Measurements from ENCODE around the gene HYCC1. TPM values are rescaled to one million over a fixed set of nuclear protein-coding genes. Genes with fewer than 3 reads are reported as not detected.

Gene HYCC1
- total RNA-seq, 1 experiment from 2014 or later = 125 TPM

DNA sequence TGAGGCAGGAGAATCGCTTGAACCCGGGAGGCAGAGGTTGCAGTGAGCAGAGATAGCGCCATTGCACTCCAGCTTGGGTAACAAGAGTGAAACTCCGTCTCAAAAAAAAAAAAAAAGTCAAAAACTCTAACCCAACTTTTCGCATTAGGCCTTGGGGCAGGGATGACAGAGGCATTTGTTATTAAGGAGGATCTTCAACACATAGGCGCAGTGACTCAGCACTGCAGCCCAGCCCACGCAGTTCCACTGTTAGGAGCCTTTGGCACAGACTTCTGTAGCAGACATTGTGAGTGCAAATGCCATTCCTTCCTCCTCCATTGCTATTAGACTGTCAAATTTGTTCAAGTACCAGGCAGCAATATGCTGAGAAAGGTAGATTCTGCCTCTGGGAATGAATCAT lies 48.5 kb upstream of the HYCC1 start:
- ATAC-seq (no peak), DNase-seq (ENCODE audit: low spot score) (no peak)
- H3K4me3 Mint-ChIP-seq = no peak overlapping the region
- no peaks in the 10 kb centered on the region for H3K27me3 Mint-ChIP-seq (ENCODE audit: low read depth)
- ChIA-PET POLR2A (no interaction called here), CTCF (no interaction called here)
- H3K9me3 Mint-ChIP-seq = peaks cover 4% of the 10 kb centered on the region
- H3K27ac Mint-ChIP-seq = no peak overlapping the region
- H3K4me1 Mint-ChIP-seq = peaks cover 9% of the 10 kb centered on the region
- TF ChIP-seq ATF6 (CRISPR knock-in tag; IDR thresholded peaks at IDR 0.05) (no peak), MAX (CRISPR knock-in tag; IDR thresholded peaks at IDR 0.05) (no peak), E2F4 (CRISPR knock-in tag; IDR thresholded peaks at IDR 0.05; ENCODE audit: borderline replicate concordance, low read depth) (no peak), RELA (CRISPR knock-in tag; IDR thresholded peaks at IDR 0.05; ENCODE audit: borderline replicate concordance) (no peak), NR3C1 (CRISPR knock-in tag; conservative IDR thresholded peaks at IDR 0.05; ENCODE audit: low read depth) (no peak), NR1H2 (CRISPR knock-in tag; IDR thresholded peaks at IDR 0.05) (no peak), ATF1 (CRISPR knock-in tag; IDR thresholded peaks at IDR 0.05) (no peak), NFE2L1 (CRISPR knock-in tag; IDR thresholded peaks at IDR 0.05) (no peak), JUN (CRISPR knock-in tag; IDR thresholded peaks at IDR 0.05) (no peak)
- TF ChIP-seq, protein P1, sequence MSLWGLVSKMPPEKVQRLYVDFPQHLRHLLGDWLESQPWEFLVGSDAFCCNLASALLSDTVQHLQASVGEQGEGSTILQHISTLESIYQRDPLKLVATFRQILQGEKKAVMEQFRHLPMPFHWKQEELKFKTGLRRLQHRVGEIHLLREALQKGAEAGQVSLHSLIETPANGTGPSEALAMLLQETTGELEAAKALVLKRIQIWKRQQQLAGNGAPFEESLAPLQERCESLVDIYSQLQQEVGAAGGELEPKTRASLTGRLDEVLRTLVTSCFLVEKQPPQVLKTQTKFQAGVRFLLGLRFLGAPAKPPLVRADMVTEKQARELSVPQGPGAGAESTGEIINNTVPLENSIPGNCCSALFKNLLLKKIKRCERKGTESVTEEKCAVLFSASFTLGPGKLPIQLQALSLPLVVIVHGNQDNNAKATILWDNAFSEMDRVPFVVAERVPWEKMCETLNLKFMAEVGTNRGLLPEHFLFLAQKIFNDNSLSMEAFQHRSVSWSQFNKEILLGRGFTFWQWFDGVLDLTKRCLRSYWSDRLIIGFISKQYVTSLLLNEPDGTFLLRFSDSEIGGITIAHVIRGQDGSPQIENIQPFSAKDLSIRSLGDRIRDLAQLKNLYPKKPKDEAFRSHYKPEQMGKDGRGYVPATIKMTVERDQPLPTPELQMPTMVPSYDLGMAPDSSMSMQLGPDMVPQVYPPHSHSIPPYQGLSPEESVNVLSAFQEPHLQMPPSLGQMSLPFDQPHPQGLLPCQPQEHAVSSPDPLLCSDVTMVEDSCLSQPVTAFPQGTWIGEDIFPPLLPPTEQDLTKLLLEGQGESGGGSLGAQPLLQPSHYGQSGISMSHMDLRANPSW (CRISPR knock-in tag; conservative IDR thresholded peaks at IDR 0.05; ENCODE audit: low read depth) = no peak
- H3K36me3 Mint-ChIP-seq = no peaks in the 10 kb centered on the region

- Mint-ChIP-seq H3K4me3 (no peak overlapping the region), H3K9me3 (peaks cover 4% of the 10 kb centered on the region), H3K27ac (no peak overlapping the region), H3K27me3 (ENCODE audit: low read depth) (no peaks in the 10 kb centered on the region), H3K36me3 (no peaks in the 10 kb centered on the region), H3K4me1 (0 out of 2 replicates have a peak, but pooled peaks cover 3% of the 10 kb centered on the region)
- ChIA-PET CTCF (interaction anchor here (2.0 kb wide), 1 partner anchor 25 kb away, joined by 8 read pairs; no protein-coding TSS in a partner anchor), POLR2A (no interaction called here)
- TF ChIP-seq HMGXB4 (CRISPR knock-in tag; IDR thresholded peaks at IDR 0.05) = no peak
- ATAC-seq (no peak), DNase-seq (ENCODE audit: low spot score) (no peak)
These were observed 47.4 kb upstream of the HYCC1 start for GRCh38 chr7:23061327-23061726.

- CTCF ChIA-PET = interaction anchor here (0.9 kb wide), 1 partner anchor 27 kb away, joined by 4 read pairs; no protein-coding TSS in a partner anchor
- POLR2A ChIA-PET = no interaction called here
- ATAC-seq = no peak
- TF ChIP-seq GABPB1 (CRISPR knock-in tag; IDR thresholded peaks at IDR 0.05) (no peak), ZBTB21 (CRISPR knock-in tag; IDR thresholded peaks at IDR 0.05; ENCODE audit: borderline replicate concordance) (no peak), ZNF423 (CRISPR knock-in tag; IDR thresholded peaks at IDR 0.05) (no peak), JAZF1 (CRISPR knock-in tag; IDR thresholded peaks at IDR 0.05) (no peak), NFYB (CRISPR knock-in tag; conservative IDR thresholded peaks at IDR 0.05; ENCODE audit: low read depth) (no peak), ZNF219 (CRISPR knock-in tag; IDR thresholded peaks at IDR 0.05; ENCODE audit: borderline replicate concordance) (no peak), TEAD4 (CRISPR knock-in tag; IDR thresholded peaks at IDR 0.05) (no peak), AFF4 (CRISPR knock-in tag; IDR thresholded peaks at IDR 0.05; ENCODE audit: borderline replicate concordance) (no peak), ELF4 (CRISPR knock-in tag; IDR thresholded peaks at IDR 0.05; ENCODE audit: low read depth) (no peak)
These were observed 44.6 kb upstream of the HYCC1 start for GRCh38 chr7:23058408-23059096.

More at GRCh38 chr7:23058408-23059096, 44.6 kb upstream of the HYCC1 start:
- Mint-ChIP-seq H3K4me1 (peaks cover 17% of the 10 kb centered on the region), H3K27me3 (ENCODE audit: low read depth) (no peaks in the 10 kb centered on the region), H3K36me3 (no peaks in the 10 kb centered on the region), H3K27ac (no peak overlapping the region), H3K9me3 (peaks cover 4% of the 10 kb centered on the region), H3K4me3 (no peak overlapping the region)
- no peak for DNase-seq (ENCODE audit: low spot score)

All from WTC11 (cell line).